Measurements from ENCODE around the gene PRR5L.
A peak's percentile ranks its signal among the peaks of the same experiment; 100 is the strongest.

The PRR5L gene

DNA sequence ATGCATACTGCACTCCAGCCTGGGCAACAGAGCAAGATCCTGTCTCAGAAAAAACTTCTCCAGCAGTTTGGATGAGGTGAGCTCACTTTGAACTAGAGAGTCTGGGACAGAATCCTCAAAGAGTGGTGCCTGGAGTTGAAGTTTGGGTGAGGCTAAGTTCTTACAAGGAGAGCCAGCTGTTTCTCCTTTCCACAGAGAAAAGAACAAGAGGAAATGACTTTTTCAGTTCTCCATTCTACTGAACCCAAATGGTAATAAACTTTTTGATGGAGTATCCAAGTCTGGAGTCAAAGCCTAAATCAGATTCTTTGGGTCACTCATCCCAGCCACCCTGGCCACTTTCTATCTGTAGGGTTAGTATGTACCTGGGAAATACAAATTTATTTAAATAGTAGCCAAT is 111.3 kb downstream of the PRR5L start:
- no peak for DNase-seq

DNA sequence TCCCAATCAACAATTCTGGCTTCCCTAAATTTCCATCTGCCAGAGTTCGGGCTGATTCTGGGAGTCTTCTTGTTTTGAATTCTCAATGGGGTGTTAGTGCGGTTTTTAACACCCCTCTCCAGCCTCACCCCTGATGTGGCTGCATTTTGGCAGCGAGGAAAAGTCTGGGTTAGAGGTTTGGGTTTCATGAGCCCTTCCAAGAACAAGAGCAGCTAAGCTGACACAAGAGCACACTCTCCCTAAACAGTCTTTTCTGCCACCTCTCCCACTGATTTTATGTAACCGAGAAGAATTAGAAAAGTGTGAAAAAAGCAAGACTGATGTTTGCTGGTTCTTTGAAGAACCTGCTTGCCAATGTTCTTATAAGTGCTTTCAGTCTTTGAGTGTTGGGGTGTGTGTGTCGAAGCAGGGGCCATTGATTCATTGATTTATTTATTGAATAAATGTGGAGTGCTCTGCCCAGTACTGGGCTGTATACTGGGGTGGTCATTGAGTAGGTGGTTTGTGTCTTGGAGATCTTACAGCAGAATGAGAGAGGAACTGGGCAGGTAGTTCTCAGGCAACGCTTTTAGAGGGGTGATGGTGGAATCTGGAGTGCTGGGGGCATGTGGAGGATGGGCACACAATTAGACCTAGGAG is 112.5 kb downstream of the PRR5L start:
- no peak for DNase-seq

DNA sequence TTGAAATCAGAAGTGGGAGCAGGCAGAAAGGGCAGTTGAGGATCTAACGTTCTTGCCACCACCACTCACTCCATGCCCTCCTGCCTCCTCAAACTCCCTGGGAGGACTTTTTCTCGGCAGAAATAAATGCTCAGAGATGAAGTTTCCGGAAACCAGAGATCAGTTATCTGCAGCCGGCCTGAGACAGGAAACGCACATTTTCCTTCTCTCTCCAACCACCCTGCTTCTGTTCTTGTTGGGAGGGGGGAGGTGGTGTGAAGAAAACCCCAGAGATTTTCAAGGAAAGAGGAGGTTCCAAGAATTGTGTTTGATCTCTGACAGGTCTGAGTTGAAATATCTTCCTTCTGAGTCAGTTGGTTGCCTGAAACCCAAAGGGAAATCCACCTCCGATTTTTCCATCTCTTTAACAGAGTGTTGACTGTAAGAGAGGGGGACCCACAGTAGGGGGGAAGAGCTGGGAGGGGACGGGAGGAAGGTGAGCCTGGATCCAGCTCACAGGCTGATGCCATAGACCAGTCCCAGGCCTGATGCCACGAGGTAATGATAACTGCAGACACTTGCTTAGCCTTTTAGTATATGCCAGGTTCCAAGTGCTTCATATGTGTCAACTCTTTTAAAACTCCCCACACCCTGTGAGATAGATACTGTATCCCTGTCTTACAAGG is 113.2 kb downstream of the PRR5L start:
- peak; percentile 22 to 24 for DNase-seq

DNA sequence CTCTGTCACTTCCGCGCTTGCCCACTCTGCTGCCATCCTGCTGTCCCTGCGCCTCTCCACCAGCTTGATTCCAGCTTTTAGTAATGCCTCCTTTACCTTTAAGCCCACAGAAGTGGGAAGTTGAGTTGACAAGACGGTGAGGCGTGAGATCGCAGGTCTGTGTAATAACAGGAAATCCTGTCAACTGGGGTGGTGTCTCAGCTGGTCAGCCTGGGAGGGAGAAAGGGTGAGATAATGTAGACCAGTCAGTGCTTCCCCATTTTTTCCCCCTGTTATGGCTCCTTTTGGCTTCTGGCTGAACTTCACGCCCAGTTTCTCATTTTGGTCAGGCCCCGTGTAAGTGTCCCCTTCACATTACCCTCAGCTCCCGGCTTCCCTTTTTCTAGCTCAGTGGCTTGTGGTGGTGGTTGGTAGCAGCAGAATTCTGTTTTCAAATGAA is 115.1 kb downstream of the PRR5L start:
- no peak for DNase-seq

DNA sequence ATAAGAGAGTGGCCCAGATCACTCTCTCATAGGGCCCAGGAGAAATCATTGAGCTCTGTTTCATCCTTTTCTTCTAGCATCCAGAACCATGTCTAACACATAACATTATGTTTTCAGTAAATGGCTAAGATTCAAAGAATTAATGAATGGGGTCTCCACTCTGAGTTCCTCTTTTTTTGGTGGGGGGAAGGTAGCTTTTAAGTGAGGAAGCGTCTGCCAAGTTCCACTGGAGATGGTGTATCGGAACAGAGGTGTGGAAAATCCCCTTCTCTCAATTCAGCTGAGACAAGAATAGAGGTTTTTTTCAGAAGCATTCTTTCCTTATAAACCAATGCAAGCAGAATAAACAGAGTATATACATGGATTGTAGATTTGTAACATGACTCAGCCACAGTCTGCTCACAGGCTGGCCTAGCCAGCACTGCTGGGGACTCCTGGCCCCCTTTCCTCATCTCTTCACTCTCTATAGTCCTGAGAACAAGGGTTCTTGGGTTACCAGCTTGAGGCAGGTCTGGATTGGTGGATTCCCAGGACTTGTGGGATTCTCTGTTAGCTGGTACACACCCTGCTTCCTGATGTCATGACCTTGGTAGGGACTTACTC is 116.8 kb downstream of the PRR5L start:
- no peak for DNase-seq

DNA sequence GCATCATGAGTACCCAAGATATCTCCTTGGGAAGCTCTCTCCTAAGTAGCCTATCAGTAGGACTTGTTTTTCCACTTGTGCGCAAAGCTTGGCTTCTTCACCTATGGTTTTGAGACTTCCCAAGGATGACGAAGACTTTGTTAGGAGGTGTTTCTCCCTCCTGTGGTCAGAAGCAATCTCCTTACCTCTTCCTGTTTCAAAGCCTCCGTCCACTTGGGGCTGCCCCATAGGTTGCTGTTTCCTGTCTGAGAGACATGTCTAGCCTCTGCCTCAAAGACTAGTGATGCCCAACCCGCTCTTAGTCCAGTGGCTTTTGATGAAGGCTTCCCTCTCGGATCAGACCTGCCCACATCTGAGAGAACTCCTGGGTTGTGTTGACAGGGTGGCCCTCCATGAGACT is 121.1 kb downstream of the PRR5L start:
- DNase-seq, result no peak

DNA sequence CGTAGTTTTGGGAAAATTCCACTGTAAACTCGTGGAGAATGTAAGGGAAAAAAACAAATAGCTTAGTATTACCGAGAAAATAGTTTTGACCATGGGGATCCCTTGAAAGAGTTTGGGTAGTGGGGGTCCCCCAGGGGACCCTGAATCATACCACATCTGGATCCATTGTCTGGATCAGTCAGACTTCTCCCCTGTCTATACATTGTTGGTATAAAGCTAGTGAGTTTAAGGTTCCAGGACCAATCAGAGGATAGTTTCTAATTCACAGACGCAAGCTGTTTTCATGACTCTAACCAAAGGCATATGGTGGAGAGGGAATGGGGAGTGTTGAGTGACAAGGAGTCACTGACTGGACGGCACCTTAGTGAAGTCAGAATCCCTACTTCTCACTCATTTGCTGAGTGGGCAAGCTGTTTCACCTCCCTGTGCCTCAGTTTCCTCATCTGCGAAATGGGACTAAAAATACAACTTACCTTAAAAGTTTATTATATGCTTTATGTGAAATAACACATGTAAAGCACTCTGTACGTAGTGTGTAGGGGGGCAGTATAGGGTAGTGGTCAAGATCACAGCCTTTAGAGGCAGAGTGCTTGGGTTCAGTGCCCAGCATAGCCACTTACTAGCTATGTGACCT is 123.8 kb downstream of the PRR5L start:
- DNase-seq, result no peak

DNA sequence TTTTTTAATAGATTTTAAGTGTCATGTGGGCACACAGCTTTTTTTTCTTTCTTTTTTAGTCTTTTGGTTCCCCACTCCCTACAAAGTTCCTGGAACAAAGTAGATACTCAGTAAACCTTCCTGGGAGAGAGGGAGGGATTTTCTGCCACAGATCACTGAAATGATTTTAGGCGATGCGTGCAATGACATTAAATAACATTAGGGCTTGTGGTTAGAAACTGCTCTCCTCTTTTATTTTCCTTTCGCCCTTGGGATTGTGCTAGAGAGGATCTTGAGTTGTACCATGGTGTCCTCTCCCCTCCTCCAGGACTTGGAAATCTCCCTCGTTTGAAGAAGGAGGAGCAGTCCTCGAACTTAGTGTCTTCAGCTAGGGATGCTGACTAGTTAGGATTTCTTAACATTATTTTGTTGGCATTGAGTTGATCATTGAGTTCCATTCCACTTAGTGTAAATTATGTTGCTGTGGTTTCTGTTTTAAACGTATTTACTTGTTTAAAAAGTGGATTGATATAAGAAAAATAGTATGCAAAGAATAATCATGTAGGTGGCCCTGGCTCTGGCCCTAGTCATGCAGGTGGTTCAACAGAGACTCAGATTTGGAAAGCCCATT is 125.6 kb downstream of the PRR5L start:
- no peak for DNase-seq

DNA sequence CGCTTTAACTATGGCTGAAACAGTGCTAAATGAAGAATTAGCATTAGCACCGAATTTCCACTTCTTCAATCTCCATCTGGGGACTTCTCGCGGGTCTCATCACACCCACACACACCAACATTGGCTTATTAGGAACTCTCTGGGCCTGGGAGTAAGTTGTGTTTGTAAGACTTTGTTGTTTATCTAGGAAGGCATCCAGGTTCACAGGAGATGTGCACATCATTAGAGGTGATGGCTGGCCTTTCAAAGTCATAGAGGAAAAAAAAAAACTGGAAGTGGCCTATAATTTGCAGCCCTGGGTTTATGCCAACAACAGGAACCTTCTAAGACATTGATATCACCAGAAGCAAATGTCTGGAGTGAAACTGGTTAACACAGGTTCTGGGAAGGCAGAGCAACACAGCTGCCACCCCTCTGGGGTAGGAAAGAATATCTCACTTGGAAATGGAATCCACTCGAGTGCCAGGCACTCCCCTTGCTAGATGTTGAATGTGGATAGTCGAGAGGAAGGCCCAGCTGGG is 129.5 kb downstream of the PRR5L start:
- no peak for DNase-seq

DNA sequence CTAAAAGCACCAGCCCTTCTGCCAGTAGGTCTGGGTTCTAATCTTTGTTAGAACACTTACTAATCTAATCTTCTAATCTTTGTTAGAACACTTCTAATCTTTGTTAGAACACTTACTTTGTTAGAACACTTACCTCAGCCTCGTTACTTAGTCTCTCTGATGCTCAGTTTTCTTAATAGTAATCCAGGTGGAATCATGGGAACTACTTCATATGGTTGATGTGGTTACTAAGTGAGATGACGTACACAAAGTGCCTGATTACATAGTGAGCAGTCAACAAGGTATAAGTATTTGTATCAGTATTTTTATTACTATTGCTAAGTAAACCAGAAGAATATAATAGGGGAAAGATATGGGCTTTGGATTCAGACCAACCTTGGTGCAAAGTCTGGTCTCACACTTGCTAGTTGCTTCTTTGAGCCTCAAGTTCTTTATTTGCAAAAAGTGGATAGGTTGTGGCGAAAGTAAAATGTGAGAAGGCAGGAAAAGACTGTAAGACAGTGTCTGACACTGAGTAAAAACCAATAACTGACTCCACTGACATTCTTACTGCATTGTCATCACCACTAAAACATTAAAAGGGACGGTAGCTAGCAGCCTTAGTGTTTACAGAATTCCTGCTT is 130.2 kb downstream of the PRR5L start:
- DNase-seq, result no peak

DNA sequence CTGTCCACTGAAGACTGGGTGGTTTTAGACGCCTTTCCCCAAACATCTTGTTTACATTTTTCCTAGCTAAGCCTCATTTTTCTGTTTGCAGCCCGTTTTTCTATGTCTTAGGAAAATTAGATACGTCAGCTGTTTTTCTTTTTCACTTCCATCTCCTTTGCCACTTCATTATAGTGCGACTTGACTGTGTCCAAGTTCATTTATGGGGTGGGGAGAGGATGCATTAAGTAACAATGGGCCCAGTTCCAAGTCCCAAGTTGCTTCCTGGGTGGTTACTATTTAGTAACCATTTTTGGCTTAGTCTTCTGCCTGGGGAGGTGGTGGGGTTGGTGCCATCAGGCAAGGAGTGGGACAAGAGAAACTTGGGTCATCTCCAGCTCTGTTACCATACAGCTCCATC is 131.0 kb downstream of the PRR5L start:
- DNase-seq, result no peak

DNA sequence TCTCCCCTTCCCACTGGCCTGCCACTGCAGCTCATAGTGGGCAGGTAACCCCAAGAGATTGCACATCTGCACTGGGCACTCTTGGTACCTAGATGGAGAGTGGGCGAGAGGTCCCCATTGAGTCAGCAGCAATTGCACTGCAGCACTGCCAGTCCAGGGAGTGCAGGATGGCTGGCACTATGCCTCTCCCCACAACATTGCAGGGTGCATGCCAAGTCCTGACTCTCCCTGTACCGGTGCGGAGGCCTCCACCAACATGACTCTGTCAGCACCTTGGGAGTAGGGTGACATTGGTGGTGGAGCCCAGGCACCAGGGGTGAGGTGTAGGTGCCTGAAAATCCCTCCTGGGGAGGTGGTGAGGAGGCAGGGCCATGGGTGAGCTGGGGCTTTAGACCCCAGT is 131.8 kb downstream of the PRR5L start:
- no peak for DNase-seq

DNA sequence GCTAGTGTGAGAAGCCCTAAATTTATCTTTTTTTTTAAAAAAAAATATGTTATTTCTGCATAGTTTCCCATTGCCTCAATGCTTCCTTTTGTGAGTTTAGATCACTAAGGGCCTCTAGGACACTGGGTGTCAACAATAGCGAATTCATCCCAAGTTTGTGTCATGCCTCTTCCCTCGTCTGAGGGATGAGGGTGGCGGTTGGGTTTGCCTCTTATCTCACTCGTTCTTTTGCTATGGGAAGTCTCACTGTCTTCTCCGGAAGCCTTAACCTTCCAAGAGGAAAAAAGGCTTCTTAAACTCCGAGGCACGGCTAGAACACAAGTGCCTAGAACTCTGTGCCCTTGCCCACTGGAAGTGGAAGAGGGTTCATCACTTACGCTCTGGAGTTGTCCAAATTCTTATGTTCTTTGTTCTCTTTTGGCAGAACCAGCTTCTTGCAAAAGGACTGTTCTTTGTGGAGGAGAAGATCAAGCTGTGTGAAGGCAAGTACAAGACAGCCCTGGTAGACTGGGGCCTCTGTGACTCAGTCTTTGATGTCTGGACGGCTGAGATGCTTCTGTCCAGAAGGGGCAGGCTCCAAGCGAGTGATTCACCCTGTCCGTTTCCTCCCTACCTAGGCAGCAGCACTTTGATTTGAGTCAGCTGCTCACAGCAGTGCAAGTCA is 135.5 kb downstream of the PRR5L start:
- peak in 1 of 2 donors; percentile 28 for DNase-seq

DNA sequence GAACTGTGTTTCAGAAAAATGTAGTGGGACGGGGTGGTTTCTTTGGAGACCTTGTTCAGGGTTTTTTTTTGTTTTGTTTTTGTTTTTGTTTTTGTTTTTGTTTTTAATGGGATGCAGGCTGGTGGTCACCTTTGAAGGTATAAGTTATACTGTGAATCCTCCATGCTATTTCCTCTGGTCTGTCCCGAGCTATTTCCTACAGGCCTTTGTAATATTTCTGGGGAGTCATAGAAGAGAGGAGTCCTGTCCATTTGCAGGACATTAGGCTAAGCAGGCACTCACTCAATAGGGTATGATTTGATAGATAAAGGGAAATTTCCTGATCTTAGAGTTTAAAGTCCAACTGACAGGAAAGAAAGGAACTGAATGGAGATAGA is 136.0 kb downstream of the PRR5L start:
- no peak for DNase-seq

DNA sequence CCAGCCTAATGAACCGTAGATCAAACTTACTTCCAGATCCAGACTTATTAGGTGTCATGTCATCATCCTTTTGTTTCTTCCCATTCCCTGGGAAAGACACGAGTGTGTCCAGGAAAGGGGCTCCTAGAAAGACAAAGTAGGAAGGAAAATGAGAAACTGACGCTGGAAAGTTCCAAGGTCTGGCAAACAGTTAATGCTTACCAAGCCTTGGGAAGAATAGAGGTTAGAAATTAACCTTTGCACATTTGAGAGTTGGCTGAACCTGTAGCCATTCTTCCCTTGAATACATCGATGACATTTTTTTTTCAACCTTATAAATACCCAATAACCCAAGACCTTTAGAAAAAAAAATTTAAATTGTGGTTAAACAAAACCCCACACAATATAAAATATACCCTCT is 136.7 kb downstream of the PRR5L start:
- no peak for DNase-seq

DNA sequence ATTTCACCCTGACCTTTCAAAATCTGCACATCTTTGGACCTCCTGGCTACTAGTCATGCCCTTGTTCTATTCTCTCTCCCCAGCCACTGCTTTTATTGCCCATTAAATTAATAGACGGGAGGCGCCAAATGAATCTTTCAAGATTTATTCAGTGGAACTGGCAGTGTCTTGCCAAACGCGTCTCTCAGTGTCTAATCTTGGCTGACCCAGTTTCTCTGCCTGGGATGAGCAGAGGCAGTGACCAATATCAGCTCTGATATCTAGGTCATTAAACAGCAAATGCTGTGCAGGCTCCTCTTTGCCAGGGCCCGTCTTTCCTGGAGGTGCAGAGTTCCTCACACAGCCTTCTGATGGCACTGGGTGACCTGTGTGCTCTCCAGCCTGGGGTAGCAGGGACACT is 140.0 kb downstream of the PRR5L start:
- DNase-seq, result no peak

DNA sequence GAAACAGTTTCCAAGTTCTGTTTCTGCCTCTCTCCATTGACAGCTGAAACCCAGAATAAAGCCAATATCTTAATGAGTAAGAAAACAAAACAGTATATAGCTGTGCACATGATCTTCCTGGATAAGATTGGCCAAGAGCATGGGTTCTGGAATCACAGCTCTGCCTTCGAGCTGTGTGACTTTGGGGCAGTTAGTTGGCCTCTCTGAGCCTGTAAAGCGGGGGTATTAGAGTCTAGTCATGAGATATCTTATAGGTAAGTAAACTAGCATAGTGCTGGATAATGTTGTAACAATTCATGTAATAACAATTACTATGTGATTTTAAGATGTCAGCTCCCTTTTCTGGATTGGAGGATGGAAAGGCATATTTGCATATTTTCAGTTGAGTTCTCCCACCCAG is 140.5 kb downstream of the PRR5L start:
- DNase-seq, result no peak

DNA sequence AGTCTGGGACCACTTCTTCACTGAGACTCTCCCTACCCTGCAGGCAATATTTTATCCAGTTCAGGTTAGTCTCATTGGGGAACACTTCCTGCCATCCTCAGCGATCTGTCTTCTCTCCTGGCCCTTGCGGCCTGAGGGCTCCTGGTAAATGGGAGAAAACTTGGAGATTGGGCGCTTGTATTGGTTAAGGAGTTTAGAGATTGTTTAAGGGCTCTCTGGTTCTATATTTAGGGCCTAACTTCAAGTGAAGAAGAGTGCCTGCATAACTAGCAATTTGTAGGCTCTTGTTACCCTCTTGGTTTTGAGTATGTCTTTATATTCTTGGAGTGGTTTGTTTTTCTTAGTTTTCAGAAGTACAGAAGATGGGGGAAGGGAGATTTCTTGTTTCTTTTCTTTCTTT is 141.3 kb downstream of the PRR5L start:
- no peak for DNase-seq

DNA sequence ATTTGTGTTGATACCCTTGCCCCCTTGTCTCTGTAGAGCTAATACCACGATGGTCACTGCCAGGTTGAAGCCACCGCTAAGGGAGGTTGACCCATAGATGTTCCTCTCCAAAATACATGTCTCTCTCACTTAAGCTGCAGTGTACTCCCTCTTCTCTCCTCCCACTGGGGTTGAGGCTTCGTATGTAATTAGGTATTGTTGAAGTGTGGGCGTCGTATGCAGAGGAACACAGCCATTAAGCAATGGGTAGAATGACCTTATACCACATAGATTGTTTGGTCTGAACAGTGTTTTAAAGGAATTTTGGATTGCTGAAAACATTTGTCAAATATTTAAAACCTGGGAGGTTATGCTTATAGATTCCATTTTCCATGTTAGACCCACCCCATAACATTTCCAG is 142.0 kb downstream of the PRR5L start:
- DNase-seq, result no peak

DNA sequence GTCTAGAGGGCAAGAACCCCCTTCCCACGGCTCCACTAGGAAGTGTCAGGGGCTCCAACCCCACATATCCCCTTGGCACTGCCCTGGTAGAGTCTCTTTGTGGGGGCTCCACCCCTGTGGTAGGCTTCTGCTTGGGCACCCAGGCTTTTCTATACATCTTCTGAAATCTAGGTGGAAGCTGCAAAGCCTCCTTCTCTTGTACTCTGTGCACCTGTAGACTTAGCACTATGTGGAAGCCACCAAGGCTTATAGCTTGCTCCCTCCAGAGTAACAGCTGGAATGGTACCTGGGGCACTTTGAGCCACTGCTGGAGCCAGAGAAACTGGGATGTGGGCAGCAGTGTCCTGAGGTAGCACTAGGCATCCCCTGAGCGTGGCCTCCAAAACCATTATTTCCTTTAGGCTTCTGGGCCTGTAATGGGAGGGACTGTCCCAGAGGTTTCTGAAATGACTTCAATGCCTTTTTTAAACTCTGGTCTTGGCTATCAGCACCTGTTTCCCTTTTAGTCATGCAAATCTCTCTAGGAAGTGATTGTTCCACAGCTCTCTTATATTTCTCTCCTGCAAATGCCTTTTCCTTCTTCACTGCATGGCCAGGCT is 145.6 kb downstream of the PRR5L start:
- DNase-seq, result no peak

DNA sequence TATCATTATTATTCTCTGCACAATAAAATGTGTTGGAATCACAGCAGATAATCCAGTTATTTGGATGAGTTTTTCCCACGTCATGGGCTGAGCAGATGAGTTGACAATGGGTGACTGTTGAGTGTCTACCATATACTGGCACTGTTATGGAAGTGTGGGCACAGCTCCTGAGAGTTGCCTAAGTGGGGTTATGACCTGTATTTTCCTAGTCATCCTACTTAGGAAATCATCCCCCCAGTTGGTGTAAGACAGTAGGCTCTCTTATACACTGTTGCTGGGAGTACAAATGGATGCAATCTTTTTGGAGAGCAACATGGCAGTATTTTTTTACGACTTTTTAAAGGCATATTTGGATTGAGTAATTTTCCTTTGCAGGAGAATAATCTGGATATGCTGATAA is 147.6 kb downstream of the PRR5L start:
- DNase-seq, result no peak

DNA sequence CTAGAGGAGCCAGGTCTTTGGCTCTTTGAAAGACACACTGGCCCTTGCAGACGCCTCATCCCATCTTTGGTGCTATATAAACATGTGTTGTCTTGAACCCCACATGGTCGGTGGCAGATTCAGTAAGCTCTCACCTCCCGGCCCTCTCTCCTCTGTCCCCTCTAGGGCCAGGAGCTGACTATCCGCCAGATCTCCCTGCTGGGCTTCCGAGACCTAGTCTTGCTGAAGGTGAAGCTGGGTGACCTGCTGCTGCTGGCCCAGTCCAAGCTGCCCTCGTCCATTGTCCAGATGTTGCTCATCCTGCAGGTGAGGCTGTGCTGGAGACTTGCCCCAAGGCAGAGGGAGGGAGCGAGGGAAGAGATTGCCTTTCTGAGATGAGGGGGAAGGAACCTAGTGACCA is 150.0 kb downstream of the PRR5L start:
- no peak for DNase-seq

Measured in stimulated activated CD4-positive, alpha-beta T cell treated with anti-CD3 and anti-CD28 coated beads, Interleukin-2, amount 100 ng/mL, for 24 hours (primary cell).